ENCODE results near the gene ZNF473.

GRCh38 chr19:50002386-50002960 is 23.3 kb upstream of the ZNF473 start:
- TF ChIP-seq ZBTB49 (CRISPR knock-in tag; IDR thresholded peaks at IDR 0.05; ENCODE audit: borderline replicate concordance): no peak
- no peak for TF ChIP-seq ZBTB40 (IDR thresholded peaks at IDR 0.05)
- TF ChIP-seq ZBTB40 (CRISPR knock-in tag; IDR thresholded peaks at IDR 0.05): no peak
- TF ChIP-seq CTCF (CRISPR knock-in tag; IDR thresholded peaks at IDR 0.05): no peak
- TF ChIP-seq ZNF24 (IDR thresholded peaks at IDR 0.05): no peak
- no peak for TF ChIP-seq BHLHE40 (IDR thresholded peaks at IDR 0.05; ENCODE audit: low read length)
- no peak for TF ChIP-seq ZIK1 (CRISPR knock-in tag; IDR thresholded peaks at IDR 0.05; ENCODE audit: borderline replicate concordance, low read depth)
- no peak for TF ChIP-seq SKIL (CRISPR knock-in tag; IDR thresholded peaks at IDR 0.05; ENCODE audit: borderline replicate concordance)
- TF ChIP-seq EZH2 (conservative IDR thresholded peaks at IDR 0.05; ENCODE audit: low read depth, low read length): no peak
- TF ChIP-seq ATF3 (CRISPR knock-in tag; IDR thresholded peaks at IDR 0.05): no peak
- TF ChIP-seq ZBTB26 (CRISPR knock-in tag; IDR thresholded peaks at IDR 0.05; ENCODE audit: borderline replicate concordance): no peak
- no peak for TF ChIP-seq CREB3 (CRISPR knock-in tag; IDR thresholded peaks at IDR 0.05)
